Neural crest cell (in vitro differentiated cells): ENCODE measurements around the gene RALGAPA2. TPM values are rescaled to one million over a fixed set of nuclear protein-coding genes. Genes with fewer than 3 reads are reported as not detected.

Experiments used
- DNase-seq: peaks from one replicate; pipeline ENCODE4 v3.0.0; 2021; ENCODE audit warnings: low read depth, mixed read lengths, low spot score
- H3K27ac Mint-ChIP-seq: one replicate; pipeline ENCODE4 v1.8.0; 2021; ENCODE audit warnings: mild to moderate bottlenecking, mixed read lengths; ENCODE audit not compliant: unreplicated experiment
- H3K27me3 Mint-ChIP-seq: 2 replicates; pipeline ENCODE4 v1.8.0; 2021; ENCODE audit warnings: low read depth, mild to moderate bottlenecking, mixed read lengths
- H3K36me3 Mint-ChIP-seq: 2 replicates; pipeline ENCODE4 v1.8.0; 2021; ENCODE audit warnings: low read depth, mild to moderate bottlenecking, mixed read lengths
- H3K4me1 Mint-ChIP-seq: 2 replicates; pipeline ENCODE4 v1.8.0; 2021; ENCODE audit warnings: mixed read lengths
- H3K4me3 Mint-ChIP-seq: one replicate; pipeline ENCODE4 v1.8.0; 2021; ENCODE audit warnings: mild to moderate bottlenecking, mixed read lengths
- H3K9me3 Mint-ChIP-seq: 2 replicates; pipeline ENCODE4 v1.8.0; 2021; ENCODE audit warnings: mixed read lengths
- total RNA-seq: library from RNA; stranded (reverse); gene quantifications from 2 replicates; pipeline ENCODE4 v1.2.1, GENCODE V29; 2021
- TF ChIP-seq, protein P1 (sequence below): fragments of 200-600 bp; sonication (generic); conservative IDR thresholded peaks from 2 replicates; pipeline ENCODE4 v1.5.0; 2021; ENCODE audit warnings: antibody characterized with exemption, mild to moderate bottlenecking

Gene RALGAPA2
- total RNA-seq, 1 donor from 2014 or later, result 29.3 TPM

DNA sequence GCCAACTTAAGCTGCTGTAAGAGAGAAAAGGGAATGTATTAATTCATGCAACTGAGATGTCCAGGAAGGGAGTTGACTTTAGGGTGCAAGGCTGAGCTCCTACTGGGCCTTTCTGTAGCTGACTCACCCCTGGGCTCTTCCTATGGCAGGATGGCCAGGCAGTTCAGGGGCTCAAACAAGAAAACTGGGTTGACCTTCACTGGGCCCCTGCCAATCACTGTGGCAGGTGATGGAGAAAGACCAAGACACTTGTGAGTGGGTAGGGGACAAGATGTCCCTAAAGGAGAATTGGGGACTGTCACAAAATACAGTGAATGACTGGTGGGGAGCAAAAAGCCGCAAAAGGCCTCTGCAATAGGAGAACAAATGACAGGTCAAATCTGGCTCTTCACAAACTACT, 21.5 kb upstream of the RALGAPA2 start:
- no peaks in the 10 kb centered on the region for H3K9me3 Mint-ChIP-seq
- no peaks in the 10 kb centered on the region for H3K36me3 Mint-ChIP-seq
- no peak overlapping the region for H3K4me3 Mint-ChIP-seq
- peaks cover 5% of the 10 kb centered on the region for H3K4me1 Mint-ChIP-seq
- TF ChIP-seq, protein P1, sequence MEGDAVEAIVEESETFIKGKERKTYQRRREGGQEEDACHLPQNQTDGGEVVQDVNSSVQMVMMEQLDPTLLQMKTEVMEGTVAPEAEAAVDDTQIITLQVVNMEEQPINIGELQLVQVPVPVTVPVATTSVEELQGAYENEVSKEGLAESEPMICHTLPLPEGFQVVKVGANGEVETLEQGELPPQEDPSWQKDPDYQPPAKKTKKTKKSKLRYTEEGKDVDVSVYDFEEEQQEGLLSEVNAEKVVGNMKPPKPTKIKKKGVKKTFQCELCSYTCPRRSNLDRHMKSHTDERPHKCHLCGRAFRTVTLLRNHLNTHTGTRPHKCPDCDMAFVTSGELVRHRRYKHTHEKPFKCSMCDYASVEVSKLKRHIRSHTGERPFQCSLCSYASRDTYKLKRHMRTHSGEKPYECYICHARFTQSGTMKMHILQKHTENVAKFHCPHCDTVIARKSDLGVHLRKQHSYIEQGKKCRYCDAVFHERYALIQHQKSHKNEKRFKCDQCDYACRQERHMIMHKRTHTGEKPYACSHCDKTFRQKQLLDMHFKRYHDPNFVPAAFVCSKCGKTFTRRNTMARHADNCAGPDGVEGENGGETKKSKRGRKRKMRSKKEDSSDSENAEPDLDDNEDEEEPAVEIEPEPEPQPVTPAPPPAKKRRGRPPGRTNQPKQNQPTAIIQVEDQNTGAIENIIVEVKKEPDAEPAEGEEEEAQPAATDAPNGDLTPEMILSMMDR, result no peak
- DNase-seq, result no peak
- peaks cover 6% of the 10 kb centered on the region for H3K27me3 Mint-ChIP-seq
- no peak overlapping the region for H3K27ac Mint-ChIP-seq

DNA sequence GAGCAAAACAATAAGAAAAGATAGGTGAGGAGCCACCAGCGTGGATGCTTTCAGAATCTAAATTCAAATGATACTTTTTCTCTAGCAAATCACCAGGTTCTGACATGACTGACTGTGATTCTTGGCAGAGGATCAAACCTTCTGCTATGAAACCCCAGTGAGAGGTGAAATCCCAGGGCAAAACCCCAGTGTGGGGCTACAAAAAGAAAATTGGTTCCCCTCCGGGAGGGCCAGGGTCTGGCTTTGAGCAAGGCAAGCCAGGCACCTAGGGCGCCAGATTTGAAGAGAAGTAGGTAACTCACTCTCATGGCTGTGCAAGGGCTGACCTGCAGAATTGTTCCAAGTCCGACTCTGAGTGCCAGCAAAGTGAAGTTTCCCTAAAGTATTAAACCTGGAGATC, 20.2 kb upstream of the RALGAPA2 start:
- DNase-seq, result no peak
- H3K9me3 Mint-ChIP-seq, result no peaks in the 10 kb centered on the region
- no peaks in the 10 kb centered on the region for H3K36me3 Mint-ChIP-seq
- H3K4me3 Mint-ChIP-seq, result no peak overlapping the region
- peaks cover 9% of the 10 kb centered on the region for H3K27me3 Mint-ChIP-seq
- H3K4me1 Mint-ChIP-seq, result peaks cover 5% of the 10 kb centered on the region
- TF ChIP-seq, protein P1, result no peak
- H3K27ac Mint-ChIP-seq, result no peak overlapping the region

DNA sequence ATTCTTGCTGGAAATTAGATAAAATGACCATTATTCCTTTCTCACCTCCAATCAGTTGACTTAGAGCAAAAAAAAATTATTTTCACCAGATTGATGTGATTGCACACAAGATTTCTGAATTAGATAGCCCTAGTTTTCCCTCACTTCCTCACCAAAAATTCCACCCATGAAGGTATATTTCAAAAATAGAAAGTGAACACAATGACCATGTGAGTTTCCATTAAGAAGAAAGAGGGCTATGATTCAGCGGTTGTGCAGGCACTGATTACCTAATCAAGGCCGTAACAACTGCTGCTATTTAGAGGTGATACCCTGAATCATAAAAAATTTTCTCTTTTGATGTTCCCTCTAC, 19.5 kb upstream of the RALGAPA2 start:
- peaks cover 9% of the 10 kb centered on the region for H3K27me3 Mint-ChIP-seq
- no peaks in the 10 kb centered on the region for H3K9me3 Mint-ChIP-seq
- TF ChIP-seq, protein P1, result no peak
- no peak overlapping the region for H3K27ac Mint-ChIP-seq
- H3K4me3 Mint-ChIP-seq, result no peak overlapping the region
- H3K36me3 Mint-ChIP-seq, result no peaks in the 10 kb centered on the region
- peaks cover 5% of the 10 kb centered on the region for H3K4me1 Mint-ChIP-seq
- no peak for DNase-seq

DNA sequence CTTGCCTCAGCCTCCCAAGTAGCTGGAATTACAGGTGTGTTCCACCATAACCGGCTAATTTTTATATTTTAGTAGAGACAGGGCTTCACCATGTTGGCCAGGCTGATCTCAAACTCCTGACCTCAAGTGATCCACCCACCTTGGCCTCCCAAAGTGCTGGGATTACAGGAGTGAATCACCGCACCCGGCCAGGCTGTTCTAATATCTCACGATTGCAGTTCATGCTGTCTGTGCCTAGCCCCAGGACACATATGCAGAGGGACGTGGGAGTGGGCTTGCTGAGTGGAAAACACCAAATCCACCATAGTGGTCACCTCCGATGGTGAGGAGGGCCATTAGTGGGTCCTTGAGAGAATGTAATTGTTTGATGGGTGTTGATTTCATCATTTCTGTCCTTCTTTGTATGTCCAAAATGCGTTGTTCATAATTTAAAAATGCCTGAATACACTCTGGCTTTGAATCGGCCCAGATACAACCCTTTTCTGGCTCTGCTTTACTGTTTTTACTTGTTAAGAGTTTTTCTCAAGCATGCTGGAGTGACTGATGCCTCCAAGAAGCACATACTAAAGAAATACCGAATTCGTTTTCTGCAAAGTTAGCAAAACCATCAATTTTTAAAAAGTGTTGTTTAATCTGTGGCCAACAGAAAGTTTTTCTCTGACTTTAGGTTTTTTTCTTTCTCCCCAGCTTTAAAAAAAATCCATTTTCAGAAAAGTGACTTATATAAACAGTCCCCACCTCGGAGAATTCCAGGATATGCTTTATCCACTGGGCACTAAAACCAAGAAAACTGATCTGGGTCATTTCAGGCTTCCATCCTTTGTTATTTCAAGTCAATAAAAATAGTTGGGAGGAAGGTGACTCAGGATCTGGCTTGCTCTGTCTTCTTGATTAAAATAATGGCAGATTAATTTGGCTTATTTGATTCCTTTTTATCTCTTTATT, 18.8 kb upstream of the RALGAPA2 start:
- Mint-ChIP-seq H3K27me3 (peaks cover 4% of the 10 kb centered on the region), H3K36me3 (no peaks in the 10 kb centered on the region), H3K9me3 (no peaks in the 10 kb centered on the region), H3K4me3 (no peak overlapping the region), H3K27ac (no peak overlapping the region), H3K4me1 (peaks cover 5% of the 10 kb centered on the region)
- no peak for DNase-seq
- TF ChIP-seq, protein P1, result no peak

DNA sequence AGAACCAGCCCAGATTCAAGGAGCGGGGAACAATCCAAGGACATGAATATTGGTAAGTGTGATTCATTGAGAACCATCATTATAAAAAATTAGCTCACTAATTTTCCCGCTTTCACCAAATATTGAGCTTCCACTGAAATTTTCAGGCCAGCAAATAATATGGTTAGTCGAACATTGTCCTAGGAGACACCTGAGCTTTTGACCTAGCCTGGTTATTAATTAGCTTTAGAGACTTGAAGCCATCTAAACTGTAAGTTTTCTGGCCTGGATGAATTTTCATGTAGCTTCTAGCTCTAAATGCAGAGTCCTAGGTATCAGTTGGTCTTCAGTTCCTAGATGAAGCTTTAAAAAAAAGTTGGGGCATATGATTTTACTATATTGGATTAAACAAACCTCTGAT, 17.1 kb upstream of the RALGAPA2 start:
- H3K27ac Mint-ChIP-seq, result no peak overlapping the region
- TF ChIP-seq, protein P1, result no peak
- no peak overlapping the region for H3K4me3 Mint-ChIP-seq
- H3K9me3 Mint-ChIP-seq, result no peaks in the 10 kb centered on the region
- peaks cover 4% of the 10 kb centered on the region for H3K4me1 Mint-ChIP-seq
- no peaks in the 10 kb centered on the region for H3K36me3 Mint-ChIP-seq
- DNase-seq, result no peak
- peaks cover 7% of the 10 kb centered on the region for H3K27me3 Mint-ChIP-seq
